Measurements from ENCODE around the gene SYCE3. TPM values are rescaled to one million over a fixed set of nuclear protein-coding genes. Genes with fewer than 3 reads are reported as not detected.

The SYCE3 gene
- total RNA-seq, 1 donor from 2014 or later: not detected

- no peaks in the 10 kb centered on the region for H3K9me3 ChIP-seq (ENCODE audit: control insufficient read depth in 3 of 3, low read length in 3 of 3)
- no peak overlapping the region for H3K27ac ChIP-seq (ENCODE audit: low read depth, low read length)
- peaks cover 0 to 2% (median 0%) of the 10 kb centered on the region in 3 donors for H3K4me1 ChIP-seq (ENCODE audit: control insufficient read depth in 3 of 3, insufficient read depth in 3 of 3, low read length in 3 of 3)
- H3K4me3 ChIP-seq (ENCODE audit: low read length in 3 of 3): no peak overlapping the region
- H3K9ac ChIP-seq (ENCODE audit: low read depth in 1 of 3, low read length in 3 of 3): no peak overlapping the region
- peaks cover 35 to 61% (median 55%) of the 10 kb centered on the region in 3 donors for H3K27me3 ChIP-seq (ENCODE audit: control insufficient read depth in 3 of 3, insufficient read depth in 3 of 3, low read length in 3 of 3)
- no peaks in the 10 kb centered on the region for H3K36me3 ChIP-seq (ENCODE audit: control insufficient read depth in 3 of 3, insufficient read depth in 3 of 3, low read length in 3 of 3)
Measured at GRCh38 chr22:50600967-50601668, 38.4 kb upstream of the SYCE3 start.

- no peaks in the 10 kb centered on the region for H3K36me3 ChIP-seq (ENCODE audit: control insufficient read depth in 3 of 3, insufficient read depth in 3 of 3, low read length in 3 of 3)
- H3K9me3 ChIP-seq (ENCODE audit: control insufficient read depth in 3 of 3, low read length in 3 of 3): no peaks in the 10 kb centered on the region
- no peak within 1 kb of the TSS for H3K9ac ChIP-seq (ENCODE audit: low read depth in 1 of 3, low read length in 3 of 3)
- H3K27me3 ChIP-seq (ENCODE audit: control insufficient read depth in 3 of 3, insufficient read depth in 3 of 3, low read length in 3 of 3): peaks cover 35 to 58% (median 49%) of the 10 kb centered on the region in 3 donors
- H3K4me3 ChIP-seq (ENCODE audit: low read length in 3 of 3): no peak within 1 kb of the TSS
- no peak within 1 kb of the TSS for H3K27ac ChIP-seq (ENCODE audit: low read depth, low read length)
- H3K4me1 ChIP-seq (ENCODE audit: control insufficient read depth in 3 of 3, insufficient read depth in 3 of 3, low read length in 3 of 3): peaks cover 0 to 2% (median 0%) of the 10 kb centered on the region in 3 donors
Measured at GRCh38 chr22:50600538-50600937, 37.8 kb upstream of the SYCE3 start, which contains the start of gene MAPK8IP2. MAPK8IP2 (plus strand) TSS chr22:50600793; CDS start chr22:50600819, 26 bp downstream.

- H3K9me3 ChIP-seq (ENCODE audit: control insufficient read depth in 3 of 3, low read length in 3 of 3): no peaks in the 10 kb centered on the region
- H3K36me3 ChIP-seq (ENCODE audit: control insufficient read depth in 3 of 3, insufficient read depth in 3 of 3, low read length in 3 of 3): no peaks in the 10 kb centered on the region
- peaks cover 0 to 2% (median 0%) of the 10 kb centered on the region in 3 donors for H3K4me1 ChIP-seq (ENCODE audit: control insufficient read depth in 3 of 3, insufficient read depth in 3 of 3, low read length in 3 of 3)
- no peak overlapping the region for H3K4me3 ChIP-seq (ENCODE audit: low read length in 3 of 3)
- H3K9ac ChIP-seq (ENCODE audit: low read depth in 1 of 3, low read length in 3 of 3): no peak overlapping the region
- no peak overlapping the region for H3K27ac ChIP-seq (ENCODE audit: low read depth, low read length)
- peaks cover 33 to 52% (median 44%) of the 10 kb centered on the region in 3 donors for H3K27me3 ChIP-seq (ENCODE audit: control insufficient read depth in 3 of 3, insufficient read depth in 3 of 3, low read length in 3 of 3)
Measured at GRCh38 chr22:50599816-50600455, 37.2 kb upstream of the SYCE3 start.

GRCh38 chr22:50597097-50597496 is 34.4 kb upstream of the SYCE3 start:
- Histone ChIP-seq H3K4me1 (ENCODE audit: control insufficient read depth in 3 of 3, insufficient read depth in 3 of 3, low read length in 3 of 3) (peaks cover 0 to 2% (median 0%) of the 10 kb centered on the region in 3 donors), H3K27ac (ENCODE audit: low read depth, low read length) (no peak overlapping the region), H3K36me3 (ENCODE audit: control insufficient read depth in 3 of 3, insufficient read depth in 3 of 3, low read length in 3 of 3) (no peaks in the 10 kb centered on the region), H3K4me3 (ENCODE audit: low read length in 3 of 3) (no peak overlapping the region), H3K27me3 (ENCODE audit: control insufficient read depth in 3 of 3, insufficient read depth in 3 of 3, low read length in 3 of 3) (peaks cover 18 to 27% (median 19%) of the 10 kb centered on the region in 3 donors), H3K9ac (ENCODE audit: low read depth in 1 of 3, low read length in 3 of 3) (no peak overlapping the region), H3K9me3 (ENCODE audit: control insufficient read depth in 3 of 3, low read length in 3 of 3) (no peaks in the 10 kb centered on the region)

GRCh38 chr22:50595189-50595588 is 32.5 kb upstream of the SYCE3 start:
- Histone ChIP-seq H3K4me1 (ENCODE audit: control insufficient read depth in 3 of 3, insufficient read depth in 3 of 3, low read length in 3 of 3) (peaks cover 0 to 2% (median 0%) of the 10 kb centered on the region in 3 donors), H3K27ac (ENCODE audit: low read depth, low read length) (no peak overlapping the region), H3K27me3 (ENCODE audit: control insufficient read depth in 3 of 3, insufficient read depth in 3 of 3, low read length in 3 of 3) (peaks cover 10 to 15% (median 11%) of the 10 kb centered on the region in 3 donors), H3K4me3 (ENCODE audit: low read length in 3 of 3) (no peak overlapping the region), H3K36me3 (ENCODE audit: control insufficient read depth in 3 of 3, insufficient read depth in 3 of 3, low read length in 3 of 3) (no peaks in the 10 kb centered on the region), H3K9ac (ENCODE audit: low read depth in 1 of 3, low read length in 3 of 3) (no peak overlapping the region), H3K9me3 (ENCODE audit: control insufficient read depth in 3 of 3, low read length in 3 of 3) (no peaks in the 10 kb centered on the region)

GRCh38 chr22:50587407-50587806 is 24.7 kb upstream of the SYCE3 start:
- Histone ChIP-seq H3K27ac (ENCODE audit: low read depth, low read length) (no peak overlapping the region), H3K36me3 (ENCODE audit: control insufficient read depth in 3 of 3, insufficient read depth in 3 of 3, low read length in 3 of 3) (no peaks in the 10 kb centered on the region), H3K27me3 (ENCODE audit: control insufficient read depth in 3 of 3, insufficient read depth in 3 of 3, low read length in 3 of 3) (no peaks in the 10 kb centered on the region), H3K4me3 (ENCODE audit: low read length in 3 of 3) (no peak overlapping the region), H3K9ac (ENCODE audit: low read depth in 1 of 3, low read length in 3 of 3) (no peak overlapping the region), H3K4me1 (ENCODE audit: control insufficient read depth in 3 of 3, insufficient read depth in 3 of 3, low read length in 3 of 3) (peaks cover 8 to 9% (median 8%) of the 10 kb centered on the region in 3 donors), H3K9me3 (ENCODE audit: control insufficient read depth in 3 of 3, low read length in 3 of 3) (no peaks in the 10 kb centered on the region)

GRCh38 chr22:50586416-50586815 is 23.7 kb upstream of the SYCE3 start:
- no peaks in the 10 kb centered on the region for H3K27me3 ChIP-seq (ENCODE audit: control insufficient read depth in 3 of 3, insufficient read depth in 3 of 3, low read length in 3 of 3)
- no peaks in the 10 kb centered on the region for H3K9me3 ChIP-seq (ENCODE audit: control insufficient read depth in 3 of 3, low read length in 3 of 3)
- H3K4me3 ChIP-seq (ENCODE audit: low read length in 3 of 3): no peak overlapping the region
- peaks cover 0 to 2% (median under 1%) of the 10 kb centered on the region in 3 donors for H3K36me3 ChIP-seq (ENCODE audit: control insufficient read depth in 3 of 3, insufficient read depth in 3 of 3, low read length in 3 of 3)
- H3K9ac ChIP-seq (ENCODE audit: low read depth in 1 of 3, low read length in 3 of 3): no peak overlapping the region
- H3K4me1 ChIP-seq (ENCODE audit: control insufficient read depth in 3 of 3, insufficient read depth in 3 of 3, low read length in 3 of 3): peaks cover 13 to 16% (median 15%) of the 10 kb centered on the region in 3 donors
- no peak overlapping the region for H3K27ac ChIP-seq (ENCODE audit: low read depth, low read length)

- no peaks in the 10 kb centered on the region for H3K9me3 ChIP-seq (ENCODE audit: control insufficient read depth in 3 of 3, low read length in 3 of 3)
- H3K27ac ChIP-seq (ENCODE audit: low read depth, low read length): no peak overlapping the region
- H3K9ac ChIP-seq (ENCODE audit: low read depth in 1 of 3, low read length in 3 of 3): no peak overlapping the region
- H3K4me1 ChIP-seq (ENCODE audit: control insufficient read depth in 3 of 3, insufficient read depth in 3 of 3, low read length in 3 of 3): peaks cover 18 to 22% (median 19%) of the 10 kb centered on the region in 3 donors
- H3K4me3 ChIP-seq (ENCODE audit: low read length in 3 of 3): no peak overlapping the region
- no peaks in the 10 kb centered on the region for H3K27me3 ChIP-seq (ENCODE audit: control insufficient read depth in 3 of 3, insufficient read depth in 3 of 3, low read length in 3 of 3)
- H3K36me3 ChIP-seq (ENCODE audit: control insufficient read depth in 3 of 3, insufficient read depth in 3 of 3, low read length in 3 of 3): peaks cover 0 to 7% (median 5%) of the 10 kb centered on the region in 3 donors
Measured at GRCh38 chr22:50585781-50586180, 23.1 kb upstream of the SYCE3 start.

GRCh38 chr22:50585238-50585637 is 22.5 kb upstream of the SYCE3 start:
- Histone ChIP-seq H3K4me3 (ENCODE audit: low read length in 3 of 3) (no peak overlapping the region), H3K27ac (ENCODE audit: low read depth, low read length) (no peak overlapping the region), H3K9me3 (ENCODE audit: control insufficient read depth in 3 of 3, low read length in 3 of 3) (no peaks in the 10 kb centered on the region), H3K36me3 (ENCODE audit: control insufficient read depth in 3 of 3, insufficient read depth in 3 of 3, low read length in 3 of 3) (peaks cover 0 to 10% (median 8%) of the 10 kb centered on the region in 3 donors), H3K9ac (ENCODE audit: low read depth in 1 of 3, low read length in 3 of 3) (no peak overlapping the region), H3K27me3 (ENCODE audit: control insufficient read depth in 3 of 3, insufficient read depth in 3 of 3, low read length in 3 of 3) (no peaks in the 10 kb centered on the region), H3K4me1 (ENCODE audit: control insufficient read depth in 3 of 3, insufficient read depth in 3 of 3, low read length in 3 of 3) (peaks cover 18 to 26% (median 21%) of the 10 kb centered on the region in 3 donors)
